Measurements from ENCODE around the gene MYO1E.

MYO1E gene

DNA sequence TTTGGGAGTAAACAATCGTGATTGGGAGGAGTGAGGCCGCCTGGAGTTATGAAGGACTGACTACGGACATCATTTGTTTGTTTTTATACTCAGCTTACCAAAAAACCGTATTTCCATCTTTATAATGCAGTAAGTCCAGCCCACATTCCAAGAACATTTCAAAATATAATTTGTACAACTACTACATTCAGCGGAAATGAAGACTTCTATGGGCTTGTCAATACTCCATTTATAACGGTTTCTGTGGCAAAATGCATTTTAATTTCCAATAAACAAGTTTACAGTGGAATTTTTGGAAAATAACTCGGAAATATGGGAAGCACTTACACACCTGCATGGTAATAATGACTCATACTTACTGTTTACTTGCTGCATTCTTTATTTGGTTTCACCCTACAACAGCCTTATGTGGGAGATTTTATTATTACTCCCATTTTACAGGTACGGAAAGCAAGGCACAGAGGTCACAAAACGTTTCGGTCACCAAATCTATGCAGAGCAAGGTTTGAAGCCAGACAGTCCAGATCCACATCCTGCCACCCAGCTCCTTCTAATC, 103.7 kb downstream of the MYO1E start:
- no peak overlapping the region for H3K4me3 ChIP-seq (ENCODE audit: low read depth, low read length)

- H3K4me3 ChIP-seq (ENCODE audit: low read depth, low read length): no peak overlapping the region
Measured at GRCh38 chr15:59268168-59268851, 104.4 kb downstream of the MYO1E start.

DNA sequence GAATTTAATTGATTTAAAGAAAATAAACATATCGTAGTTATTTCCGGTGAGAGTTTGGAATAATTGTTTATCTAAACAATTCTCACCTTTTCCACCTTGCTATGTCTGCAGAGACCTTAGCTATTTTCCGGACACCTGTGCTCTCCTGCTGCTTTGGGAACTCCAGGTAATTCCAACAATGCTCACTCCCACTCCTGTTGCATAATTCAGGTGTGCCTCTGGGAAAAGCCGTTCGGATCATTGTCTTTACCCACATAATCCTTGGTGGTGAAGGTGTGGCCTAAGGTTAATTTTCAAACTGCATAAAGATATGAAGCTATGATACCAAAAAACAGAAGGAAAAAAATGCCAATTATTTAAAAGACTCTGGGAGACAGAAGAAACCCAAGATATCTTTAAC, 106.6 kb downstream of the MYO1E start:
- H3K4me3 ChIP-seq (ENCODE audit: low read depth, low read length): no peak overlapping the region

- no peak overlapping the region for H3K4me3 ChIP-seq (ENCODE audit: low read depth, low read length)
Measured at GRCh38 chr15:59262316-59262715, 110.4 kb downstream of the MYO1E start.

DNA sequence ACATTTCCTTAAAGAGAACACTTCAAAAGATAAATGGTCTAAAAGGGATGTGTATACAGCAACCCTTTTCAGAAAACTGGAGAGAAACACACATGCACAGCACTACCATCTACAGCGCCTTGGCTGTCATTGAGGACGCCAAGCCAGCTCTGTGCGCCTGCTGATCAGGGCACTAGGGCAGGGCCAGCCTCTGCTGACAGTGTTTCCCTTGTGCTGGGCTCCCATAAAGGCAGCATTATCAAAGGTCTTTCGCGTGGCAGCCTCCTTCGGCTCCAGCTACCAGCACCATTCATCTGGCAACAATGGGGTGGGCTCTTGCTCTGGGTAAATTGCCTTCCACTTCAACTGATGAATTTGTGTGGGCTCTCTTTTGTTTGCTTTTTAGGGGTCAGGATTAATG, 112.6 kb downstream of the MYO1E start:
- no peak overlapping the region for H3K4me3 ChIP-seq (ENCODE audit: low read depth, low read length)

GRCh38 chr15:59259137-59259943, 113.3 kb downstream of the MYO1E start:
- no peak overlapping the region for H3K4me3 ChIP-seq (ENCODE audit: low read depth, low read length)

DNA sequence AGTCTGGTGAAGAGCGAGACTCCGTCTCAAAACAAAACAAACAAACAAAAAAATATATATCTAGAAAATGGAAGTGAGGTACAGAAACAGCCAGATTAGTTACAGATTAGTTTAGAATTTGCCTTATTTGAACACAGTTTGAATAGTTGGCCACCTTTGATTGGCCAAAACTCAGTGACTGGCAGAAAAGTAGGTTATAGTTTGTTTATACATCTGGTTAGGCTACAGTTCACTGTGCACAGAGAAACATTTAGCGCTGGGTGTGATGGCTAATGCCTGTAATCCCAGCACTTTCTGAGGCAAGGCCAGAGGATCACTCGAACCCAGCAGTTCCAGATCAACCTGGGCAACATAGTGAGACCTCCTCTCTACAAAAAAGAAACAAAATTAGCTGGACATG, 114.4 kb downstream of the MYO1E start:
- H3K4me3 ChIP-seq (ENCODE audit: low read depth, low read length): no peak overlapping the region

DNA sequence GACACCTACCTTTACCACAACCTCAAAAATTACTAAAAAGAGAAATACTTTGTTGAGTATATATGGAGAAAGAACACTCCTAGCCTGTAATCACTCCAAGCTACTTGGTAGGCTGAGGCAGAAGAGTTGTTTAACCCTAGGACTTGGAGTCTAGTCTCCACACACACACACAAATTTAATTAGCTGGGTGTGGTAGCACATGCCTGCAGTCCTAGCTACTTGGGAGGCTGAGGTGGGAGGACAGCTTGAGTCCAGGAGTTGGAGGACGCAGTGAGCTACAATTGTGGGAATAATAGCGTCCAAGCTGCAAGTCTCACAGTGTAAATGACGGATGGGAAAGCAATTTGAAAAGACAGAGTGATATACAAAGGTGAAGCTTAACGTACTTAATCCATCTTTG, 115.5 kb downstream of the MYO1E start:
- no peak overlapping the region for H3K4me3 ChIP-seq (ENCODE audit: low read depth, low read length)

GRCh38 chr15:59256482-59256881, 116.2 kb downstream of the MYO1E start:
- H3K4me3 ChIP-seq (ENCODE audit: low read depth, low read length): no peak overlapping the region

GRCh38 chr15:59255680-59256336, 116.9 kb downstream of the MYO1E start:
- H3K4me3 ChIP-seq (ENCODE audit: low read depth, low read length): no peak overlapping the region

DNA sequence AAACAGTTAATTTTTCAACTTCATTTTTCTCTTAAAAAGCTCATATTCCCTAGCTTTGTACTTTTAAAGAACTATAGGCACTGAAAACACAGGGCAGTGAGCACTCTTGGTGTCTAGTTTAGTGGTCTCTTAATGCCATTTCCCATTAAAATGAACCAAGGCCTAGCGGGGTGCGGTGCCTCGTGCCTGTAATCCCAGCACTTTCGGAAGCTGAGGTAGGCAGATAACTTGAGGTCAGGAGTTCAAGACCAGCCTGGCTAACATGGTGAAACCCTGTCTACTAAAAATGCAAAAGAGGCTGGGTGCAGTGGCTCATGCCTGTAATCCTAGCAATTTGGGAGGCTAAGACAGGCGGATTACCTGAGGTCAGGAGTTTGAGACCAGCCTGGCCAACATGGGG, 120.5 kb downstream of the MYO1E start:
- no peak overlapping the region for H3K4me3 ChIP-seq (ENCODE audit: low read depth, low read length)

DNA sequence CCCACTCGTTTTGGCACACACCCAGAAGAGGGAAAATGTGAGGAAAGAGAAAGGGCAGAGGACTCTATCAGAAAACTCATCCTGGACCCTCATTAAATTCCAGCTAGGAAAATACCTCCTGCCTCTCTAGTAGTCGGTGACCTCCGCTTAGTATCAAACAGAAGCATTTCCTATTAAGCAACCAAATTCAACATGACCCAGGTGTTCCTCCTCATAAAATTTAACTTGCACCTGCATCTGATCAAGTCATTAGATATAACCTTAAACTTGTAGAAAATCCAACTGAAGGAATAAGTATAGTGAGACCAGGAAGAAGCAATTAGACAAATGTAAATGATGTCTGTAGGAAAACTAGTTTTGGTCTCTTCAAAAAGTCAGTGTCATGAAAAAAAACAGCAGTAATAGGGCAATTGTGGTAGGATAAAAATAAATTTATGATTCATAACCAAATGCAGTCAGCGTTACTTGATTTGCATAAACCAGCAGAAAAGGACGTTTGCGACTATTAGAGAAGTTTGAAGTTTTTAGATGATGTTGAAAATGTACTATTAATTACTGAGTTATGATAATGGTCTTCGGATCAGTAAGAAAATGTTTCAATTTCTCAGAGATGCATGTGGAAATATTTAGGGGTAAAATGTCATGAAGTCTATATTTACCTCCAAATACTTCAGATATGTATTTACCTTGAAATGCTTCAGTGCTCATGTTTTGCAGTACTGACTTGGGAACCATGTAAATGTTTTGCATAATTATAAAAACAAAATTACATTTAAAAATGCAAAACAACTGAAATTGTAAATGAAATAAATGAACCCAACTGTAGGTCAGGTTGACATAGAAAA, 121.4 kb downstream of the MYO1E start:
- no peak overlapping the region for H3K4me3 ChIP-seq (ENCODE audit: low read depth, low read length)

- no peak overlapping the region for H3K4me3 ChIP-seq (ENCODE audit: low read depth, low read length)
Measured at GRCh38 chr15:59250249-59250648, 122.4 kb downstream of the MYO1E start.

DNA sequence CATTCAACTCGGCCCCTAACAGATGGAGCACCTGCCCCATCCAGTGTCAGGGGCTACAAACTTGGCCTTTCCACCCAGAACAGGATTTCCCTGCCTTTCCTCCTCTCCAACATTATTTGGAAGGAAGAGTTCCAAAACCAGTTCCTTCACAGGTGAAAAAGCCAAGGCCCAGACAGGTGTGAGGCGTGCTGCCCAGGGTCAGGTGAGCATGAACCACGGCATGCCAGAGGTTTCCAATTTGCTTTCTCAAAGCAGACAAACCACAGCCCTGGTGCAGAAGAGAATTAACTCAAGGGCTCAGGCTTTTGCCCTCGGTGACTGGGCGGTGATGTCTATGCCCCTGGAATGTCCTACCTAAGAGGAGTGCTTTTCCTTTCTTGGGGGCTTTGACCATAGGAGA, 122.9 kb downstream of the MYO1E start:
- no peak overlapping the region for H3K4me3 ChIP-seq (ENCODE audit: low read depth, low read length)

DNA sequence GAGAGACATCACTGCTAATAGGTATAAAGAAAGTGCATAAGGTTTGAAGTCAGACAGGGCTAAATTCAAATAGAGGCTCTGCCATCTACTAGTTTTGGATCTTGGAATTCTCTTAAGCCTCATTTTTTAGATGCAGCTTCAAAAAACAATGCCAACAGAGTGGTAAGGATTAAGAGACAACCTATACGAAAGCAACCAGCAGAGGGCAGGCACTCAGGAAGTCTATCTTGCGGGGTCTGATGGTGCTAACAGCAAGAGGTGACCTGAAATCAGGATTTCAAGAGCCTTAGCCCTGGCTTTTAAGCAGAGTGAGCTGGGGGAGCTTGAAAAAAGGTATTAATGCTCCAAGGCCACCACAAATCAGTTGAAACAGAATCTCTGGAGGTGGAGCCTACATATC, 125.3 kb downstream of the MYO1E start:
- no peak overlapping the region for H3K4me3 ChIP-seq (ENCODE audit: low read depth, low read length)

DNA sequence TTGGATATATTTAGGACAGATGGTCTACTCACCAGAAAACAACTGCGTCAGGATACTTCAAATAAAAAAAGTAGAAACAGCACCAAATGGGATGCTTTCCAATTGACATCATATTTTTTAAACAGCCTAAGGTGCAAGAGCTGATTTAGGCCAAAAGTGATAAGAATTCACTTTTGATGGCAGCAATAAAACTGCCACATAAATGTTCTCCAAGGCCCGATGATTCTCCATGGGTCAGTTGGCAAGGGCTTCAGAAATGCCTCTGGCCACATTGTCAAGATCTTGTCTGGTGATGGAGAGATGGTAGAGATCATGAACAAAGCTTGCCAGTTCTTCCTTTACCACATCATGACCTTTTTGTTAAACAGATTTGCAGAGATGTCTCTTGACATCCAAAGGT, 127.1 kb downstream of the MYO1E start:
- H3K4me3 ChIP-seq (ENCODE audit: low read depth, low read length): no peak overlapping the region

DNA sequence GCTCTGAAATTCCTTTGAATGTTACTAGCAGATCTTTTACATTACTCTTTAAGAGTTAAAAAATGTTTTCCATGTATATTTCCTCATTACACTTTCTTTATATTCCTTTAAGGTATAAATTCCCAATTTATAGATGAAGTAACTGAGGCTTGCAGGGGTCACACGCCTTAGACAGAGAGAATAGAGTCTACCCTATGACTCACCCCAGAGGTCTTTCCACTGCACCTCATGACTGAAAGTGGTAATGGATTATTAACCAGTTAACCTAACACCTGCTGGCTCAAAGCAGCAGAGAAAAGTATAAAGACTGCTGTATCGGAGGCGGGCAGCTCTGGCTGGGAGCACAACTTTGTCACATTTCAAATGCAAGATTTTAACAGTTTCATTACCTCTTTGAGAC, 128.3 kb downstream of the MYO1E start:
- no peak overlapping the region for H3K4me3 ChIP-seq (ENCODE audit: low read depth, low read length)

DNA sequence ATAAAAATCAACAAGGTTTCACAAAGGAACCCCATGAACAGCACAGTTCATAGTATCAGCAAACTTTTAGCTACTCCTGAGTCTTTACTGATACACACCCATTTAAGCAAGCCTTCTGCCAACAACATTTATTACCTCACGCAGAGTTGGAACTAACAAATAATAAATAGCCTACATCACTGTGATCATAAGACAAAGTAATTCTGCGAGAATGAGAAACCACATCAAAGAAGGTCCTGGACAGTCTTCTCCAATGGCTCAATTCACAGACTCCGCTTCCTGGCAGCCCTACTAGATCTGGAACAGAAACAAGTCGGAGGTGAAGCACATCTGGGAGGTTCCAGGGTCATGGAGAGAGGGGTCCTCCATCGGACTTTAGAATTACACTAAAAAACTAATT, 129.0 kb downstream of the MYO1E start:
- no peak overlapping the region for H3K4me3 ChIP-seq (ENCODE audit: low read depth, low read length)

- no peak overlapping the region for H3K4me3 ChIP-seq (ENCODE audit: low read depth, low read length)
Measured at GRCh38 chr15:59242649-59243048, 130.0 kb downstream of the MYO1E start.

GRCh38 chr15:59240036-59240435, 132.6 kb downstream of the MYO1E start:
- H3K4me3 ChIP-seq (ENCODE audit: low read depth, low read length): no peak overlapping the region

DNA sequence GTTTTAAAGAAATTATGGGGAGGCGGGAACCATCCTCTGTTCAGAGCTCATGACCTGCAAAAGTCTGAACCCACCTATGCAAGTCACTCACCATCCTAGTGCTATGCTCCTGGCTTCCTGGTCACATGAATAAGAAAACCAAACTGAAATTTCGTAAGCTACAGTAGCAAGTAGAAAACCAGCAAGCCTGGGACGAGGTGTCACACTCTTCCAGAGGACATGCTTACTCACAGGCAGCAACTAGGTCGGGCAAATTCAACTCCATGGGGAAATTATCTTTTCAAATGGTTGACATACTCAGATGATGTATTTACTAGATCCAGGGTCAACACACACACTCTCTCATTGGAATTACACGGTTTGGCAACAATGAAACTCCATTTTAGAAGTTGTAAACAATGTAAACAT, 134.7 kb downstream of the MYO1E start:
- H3K4me3 ChIP-seq (ENCODE audit: low read depth, low read length): no peak overlapping the region

Data from iPS-11a (cell line).